ENCODE measurements around the gene NLN. TPM values are rescaled to one million over a fixed set of nuclear protein-coding genes. Genes with fewer than 3 reads are reported as not detected.

NLN gene
- total and polyA plus RNA-seq, 9 of the 15 experiments (the other 6 are each of a cell fraction or from before 2014, with no cell fraction given) = 6.9 to 45.2 (median 28.8) TPM

GRCh38 chr5:65753189-65753588, 31.2 kb downstream of the NLN start (continued):
- TF ChIP-seq REST (IDR thresholded peaks at IDR 0.05; ENCODE audit: borderline replicate concordance) (no peak), REST (CRISPR knock-in tag; IDR thresholded peaks at IDR 0.05; ENCODE audit: low read depth) (no peak), ATF6 (CRISPR knock-in tag; IDR thresholded peaks at IDR 0.05) (no peak), SRSF9 (IDR thresholded peaks at IDR 0.05; ENCODE audit: borderline replicate concordance, low read depth, low read length) (no peak), ZBTB49 (CRISPR knock-in tag; IDR thresholded peaks at IDR 0.05; ENCODE audit: borderline replicate concordance) (no peak)
